Coronary artery (tissue), 2 donors: ENCODE measurements around the gene TGFBR3L.

Experiments
- DNase-seq: peaks from one replicate; pipeline ENCODE4 v3.0.0-alpha.2; 2017; ENCODE audit warnings: low spot score
- H3K27ac ChIP-seq, 2 donors: fragments of 200-600 bp; sonication (generic); one replicate each; pipeline ENCODE4 v1.5.1; 2016 to 2019
- H3K4me3 ChIP-seq: fragments of 200-600 bp; sonication (generic); 2 replicates; pipeline ENCODE4 v1.5.1; 2016; ENCODE audit warnings: mild to moderate bottlenecking, moderate library complexity
- CTCF ChIP-seq: fragments of 200-600 bp; sonication (generic); IDR thresholded peaks from one replicate; pipeline ENCODE4 v1.5.1; 2019; ENCODE audit warnings: antibody characterized with exemption

The TGFBR3L gene

GRCh38 chr19:7905268-7905667 is 9.4 kb upstream of the TGFBR3L start:
- no peak for DNase-seq
- Histone ChIP-seq H3K27ac (no peak overlapping the region), H3K4me3 (peak overlapping the region; percentile 78)
- no peak for TF ChIP-seq CTCF

GRCh38 chr19:7905859-7906258 is 8.8 kb upstream of the TGFBR3L start:
- H3K4me3 ChIP-seq = no peak overlapping the region
- TF ChIP-seq CTCF = no peak

GRCh38 chr19:7907122-7907521 is 7.5 kb upstream of the TGFBR3L start:
- TF ChIP-seq CTCF = no peak
- no peak for DNase-seq
- no peak overlapping the region for H3K4me3 ChIP-seq
- H3K27ac ChIP-seq = no peak overlapping the region

More at GRCh38 chr19:7905859-7906258, 8.8 kb upstream of the TGFBR3L start:
- DNase-seq = no peak
- H3K27ac ChIP-seq = no peak overlapping the region

GRCh38 chr19:7907544-7907943 is 7.1 kb upstream of the TGFBR3L start:
- Histone ChIP-seq H3K4me3 (no peak overlapping the region), H3K27ac (no peak overlapping the region)
- DNase-seq = no peak
- no peak for TF ChIP-seq CTCF

- Histone ChIP-seq H3K27ac (no peak overlapping the region), H3K4me3 (no peak overlapping the region)
- no peak for DNase-seq
- TF ChIP-seq CTCF = no peak
Observed at GRCh38 chr19:7908078-7908699, 6.4 kb upstream of the TGFBR3L start.

- no peak for DNase-seq
- no peak overlapping the region for H3K4me3 ChIP-seq
- no peak overlapping the region for H3K27ac ChIP-seq
- TF ChIP-seq CTCF = no peak
Observed at GRCh38 chr19:7908742-7909461, 5.7 kb upstream of the TGFBR3L start.

GRCh38 chr19:7909471-7910067 is 5.1 kb upstream of the TGFBR3L start:
- no peak overlapping the region for H3K27ac ChIP-seq
- no peak for DNase-seq
- H3K4me3 ChIP-seq = no peak overlapping the region
- no peak for TF ChIP-seq CTCF
